Loucy (cell line): ENCODE results near the gene RMI1.

Source experiments
- H2AFZ ChIP-seq: fragments of 200-600 bp; sonication (generic); 2 replicates; pipeline ENCODE4 v1.6.0; 2016; ENCODE audit warnings: antibody characterized with exemption, mild to moderate bottlenecking, low read length, moderate library complexity
- H3F3A ChIP-seq: fragments of 200-600 bp; 2 replicates; pipeline ENCODE4 v1.6.0; 2016; ENCODE audit warnings: antibody characterized with exemption, low read depth, mild to moderate bottlenecking
- H3K27me3 ChIP-seq: fragments of 200-600 bp; sonication (generic); 2 replicates; pipeline ENCODE4 v1.6.1; 2014; ENCODE audit warnings: low read length, mild to moderate bottlenecking; ENCODE audit not compliant: insufficient read depth, poor library complexity, severe bottlenecking
- H3K36me3 ChIP-seq: fragments of 200-600 bp; sonication (generic); 2 replicates; pipeline ENCODE4 v1.6.1; 2016; ENCODE audit warnings: low read length; ENCODE audit not compliant: insufficient read depth
- H3K4me1 ChIP-seq: fragments of 200-600 bp; sonication (generic); 2 replicates; pipeline ENCODE4 v1.5.1; 2014; ENCODE audit warnings: low read length, mild to moderate bottlenecking; ENCODE audit not compliant: insufficient read depth, poor library complexity, severe bottlenecking
- H3K4me2 ChIP-seq: fragments of 200-600 bp; sonication (generic); 2 replicates; pipeline ENCODE4 v1.6.0; 2014; ENCODE audit warnings: antibody characterized with exemption, low read length, low read depth, mild to moderate bottlenecking; ENCODE audit not compliant: poor library complexity, severe bottlenecking
- H3K4me3 ChIP-seq: fragments of 200-600 bp; sonication (generic); 2 replicates; pipeline ENCODE4 v1.5.1; 2014; ENCODE audit warnings: low read length, mild to moderate bottlenecking, mixed read lengths; ENCODE audit not compliant: poor library complexity, severe bottlenecking
- H3K79me2 ChIP-seq: fragments of 200-600 bp; sonication (generic); 2 replicates; pipeline ENCODE4 v1.6.1; 2014; ENCODE audit warnings: low read length; ENCODE audit not compliant: insufficient read depth
- H3K9ac ChIP-seq: fragments of 200-600 bp; sonication (generic); 2 replicates; pipeline ENCODE4 v1.6.0; 2014; ENCODE audit warnings: mild to moderate bottlenecking, low read depth, low read length, moderate library complexity; ENCODE audit not compliant: poor library complexity, severe bottlenecking
- H3K9me2 ChIP-seq: fragments of 200-600 bp; sonication (generic); replicated peaks from 2 replicates; pipeline ENCODE4 v1.6.1; 2016; ENCODE audit warnings: low read depth, low read length, mixed read lengths
- H3K9me3 ChIP-seq: fragments of 200-600 bp; sonication (generic); 2 replicates; pipeline ENCODE4 v1.6.1; 2014; ENCODE audit warnings: mild to moderate bottlenecking, antibody characterized with exemption, low read length, low read depth; ENCODE audit not compliant: insufficient read depth
- H4K20me1 ChIP-seq: fragments of 200-600 bp; sonication (generic); 2 replicates; pipeline ENCODE4 v1.6.0; 2014; ENCODE audit warnings: antibody characterized with exemption, low read length, mild to moderate bottlenecking; ENCODE audit not compliant: insufficient read depth, poor library complexity, severe bottlenecking
- EZH2phosphoT487 ChIP-seq: fragments of 200-600 bp; IDR thresholded peaks from 2 replicates; pipeline ENCODE4 v1.6.1; 2018; ENCODE audit warnings: antibody characterized with exemption, mild to moderate bottlenecking, moderate library complexity, borderline replicate concordance
- TF ChIP-seq, protein P1 (sequence below): fragments of 200-600 bp; sonication (generic); conservative IDR thresholded peaks from 2 replicates; pipeline ENCODE4 v1.5.1; 2014; ENCODE audit warnings: mild to moderate bottlenecking, antibody characterized with exemption, low read length

Gene RMI1

DNA sequence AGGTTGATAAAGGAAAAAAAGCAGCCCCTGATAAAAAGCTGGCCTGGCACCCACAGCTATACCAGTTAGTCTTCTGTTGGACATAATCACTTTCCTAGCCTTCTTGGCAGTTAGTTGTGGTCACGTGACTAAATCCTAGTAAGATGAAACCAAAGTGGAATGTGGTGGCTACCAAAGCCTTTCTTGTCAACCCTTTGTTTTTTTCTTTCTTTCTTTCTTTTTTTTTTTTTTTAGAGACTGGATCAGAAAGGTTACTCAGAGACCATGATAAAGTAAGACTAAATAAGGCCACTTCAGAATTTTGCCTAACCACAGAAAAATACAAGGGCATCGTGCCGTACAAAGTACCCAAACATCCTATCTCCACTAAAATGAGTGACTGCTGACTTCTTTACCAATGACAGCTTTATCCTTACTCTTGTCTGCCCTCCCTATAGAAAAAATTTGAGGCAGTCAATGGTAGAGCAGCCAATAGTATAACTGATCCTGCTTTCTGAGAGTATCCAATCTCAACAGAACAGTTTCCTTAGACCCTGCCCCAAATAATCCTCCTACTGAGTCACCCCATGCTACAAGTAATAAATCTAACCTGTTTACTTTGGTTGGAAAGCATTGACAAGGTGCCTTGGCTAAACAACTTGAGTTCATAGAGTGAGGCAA, 45.2 kb upstream of the RMI1 start:
- Histone ChIP-seq H3F3A (0 out of 2 replicates have a peak, but pooled peaks cover 3% of the 10 kb centered on the region), H3K9ac (no peak overlapping the region), H3K4me1 (peaks cover 13% of the 10 kb centered on the region), H3K79me2 (no peaks in the 10 kb centered on the region), H3K9me3 (no peaks in the 10 kb centered on the region), H3K27me3 (no peaks in the 10 kb centered on the region), H3K4me2 (no peak overlapping the region), H3K9me2 (no peaks in the 10 kb centered on the region), H3K36me3 (no peaks in the 10 kb centered on the region), H2AFZ (no peak overlapping the region), H4K20me1 (no peaks in the 10 kb centered on the region), H3K4me3 (no peak overlapping the region)
- TF ChIP-seq, protein P1, sequence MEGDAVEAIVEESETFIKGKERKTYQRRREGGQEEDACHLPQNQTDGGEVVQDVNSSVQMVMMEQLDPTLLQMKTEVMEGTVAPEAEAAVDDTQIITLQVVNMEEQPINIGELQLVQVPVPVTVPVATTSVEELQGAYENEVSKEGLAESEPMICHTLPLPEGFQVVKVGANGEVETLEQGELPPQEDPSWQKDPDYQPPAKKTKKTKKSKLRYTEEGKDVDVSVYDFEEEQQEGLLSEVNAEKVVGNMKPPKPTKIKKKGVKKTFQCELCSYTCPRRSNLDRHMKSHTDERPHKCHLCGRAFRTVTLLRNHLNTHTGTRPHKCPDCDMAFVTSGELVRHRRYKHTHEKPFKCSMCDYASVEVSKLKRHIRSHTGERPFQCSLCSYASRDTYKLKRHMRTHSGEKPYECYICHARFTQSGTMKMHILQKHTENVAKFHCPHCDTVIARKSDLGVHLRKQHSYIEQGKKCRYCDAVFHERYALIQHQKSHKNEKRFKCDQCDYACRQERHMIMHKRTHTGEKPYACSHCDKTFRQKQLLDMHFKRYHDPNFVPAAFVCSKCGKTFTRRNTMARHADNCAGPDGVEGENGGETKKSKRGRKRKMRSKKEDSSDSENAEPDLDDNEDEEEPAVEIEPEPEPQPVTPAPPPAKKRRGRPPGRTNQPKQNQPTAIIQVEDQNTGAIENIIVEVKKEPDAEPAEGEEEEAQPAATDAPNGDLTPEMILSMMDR, result no peak
- TF ChIP-seq EZH2phosphoT487, result no peak

DNA sequence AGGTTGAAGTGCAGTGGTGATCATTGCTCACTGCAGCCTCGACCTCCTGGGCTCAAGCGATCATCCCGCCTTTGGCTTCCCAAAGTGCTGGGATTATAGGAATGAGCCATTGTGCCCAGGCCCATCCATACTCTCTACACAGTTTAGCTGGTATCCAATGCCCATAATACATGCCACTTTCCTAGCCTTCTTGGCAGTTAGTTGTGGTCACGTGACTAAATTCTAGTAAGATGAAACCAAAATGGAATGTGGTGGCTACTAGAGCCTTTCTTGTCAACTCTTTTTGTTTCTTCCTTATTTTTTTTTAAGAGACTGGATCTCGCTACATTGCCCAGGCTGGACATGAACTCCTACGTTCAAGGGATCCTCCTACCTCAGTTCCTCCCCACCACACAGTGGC, 44.1 kb upstream of the RMI1 start:
- peaks cover 6% of the 10 kb centered on the region for H3K4me1 ChIP-seq
- H3K4me2 ChIP-seq, result no peak overlapping the region
- no peak overlapping the region for H2AFZ ChIP-seq
- H3K9me2 ChIP-seq, result no peaks in the 10 kb centered on the region
- H3K27me3 ChIP-seq, result no peaks in the 10 kb centered on the region
- no peak overlapping the region for H3K9ac ChIP-seq
- H3K79me2 ChIP-seq, result no peaks in the 10 kb centered on the region
- H3K9me3 ChIP-seq, result no peaks in the 10 kb centered on the region
- no peak overlapping the region for H3K4me3 ChIP-seq
- TF ChIP-seq EZH2phosphoT487, result no peak
- TF ChIP-seq, protein P1, result no peak
- no peaks in the 10 kb centered on the region for H4K20me1 ChIP-seq
- 0 out of 2 replicates have a peak, but pooled peaks cover 3% of the 10 kb centered on the region for H3F3A ChIP-seq
- no peaks in the 10 kb centered on the region; the same call in 1 of the 2 replicates for H3K36me3 ChIP-seq

DNA sequence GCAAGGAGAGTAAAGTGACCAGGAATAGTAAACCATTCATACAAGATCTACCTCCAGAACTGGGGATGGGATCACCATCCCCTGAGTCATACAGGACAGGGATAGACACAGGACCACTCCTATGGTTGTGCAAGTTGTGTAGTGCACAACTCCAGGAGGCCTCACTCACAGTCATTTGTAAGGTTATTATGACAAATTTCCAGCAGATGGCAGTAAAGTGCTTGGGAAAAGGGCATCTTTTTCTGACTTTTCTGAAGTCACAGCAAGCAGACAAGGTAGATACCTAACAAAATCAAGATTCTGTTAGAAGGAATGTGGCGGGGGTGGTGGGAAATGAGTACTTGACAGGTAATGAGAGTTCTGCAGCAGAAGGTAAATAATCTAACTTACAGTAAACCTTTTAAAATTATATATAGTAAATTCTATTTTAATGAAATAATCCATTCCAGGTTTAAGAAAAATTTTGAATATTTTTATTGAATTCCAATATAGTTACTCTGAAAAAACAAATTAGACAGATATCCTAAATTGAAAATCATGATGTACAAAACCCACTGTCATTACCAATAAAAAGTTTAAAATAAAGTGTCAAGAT, 42.6 kb upstream of the RMI1 start:
- no peaks in the 10 kb centered on the region for H3K79me2 ChIP-seq
- H3K4me2 ChIP-seq, result no peak overlapping the region
- TF ChIP-seq EZH2phosphoT487, result no peak
- TF ChIP-seq, protein P1, result peak; percentile 74
- H3K4me1 ChIP-seq, result no peaks in the 10 kb centered on the region
- no peaks in the 10 kb centered on the region; the same call in 1 of the 2 replicates for H3K36me3 ChIP-seq
- no peaks in the 10 kb centered on the region for H3F3A ChIP-seq
- H3K9me2 ChIP-seq, result no peaks in the 10 kb centered on the region
- no peaks in the 10 kb centered on the region for H3K27me3 ChIP-seq
- no peaks in the 10 kb centered on the region for H3K9me3 ChIP-seq
- no peak overlapping the region for H3K4me3 ChIP-seq
- H3K9ac ChIP-seq, result no peak overlapping the region
- H4K20me1 ChIP-seq, result no peaks in the 10 kb centered on the region
- H2AFZ ChIP-seq, result peak overlapping the region; percentile 47
